ENCODE data around the gene NAA16.

NAA16 gene

GRCh38 chr13:41394166-41394565 is 83.1 kb downstream of the NAA16 start:
- DNase-seq (ENCODE audit: low read depth), result peak; percentile 13
- TF ChIP-seq POLR2A (IDR thresholded peaks at IDR 0.05; ENCODE audit: extremely low read depth, insufficient read length) (no peak), MAX (IDR thresholded peaks at IDR 0.05; ENCODE audit: low read depth, low read length) (no peak), MYC (IDR thresholded peaks at IDR 0.05; ENCODE audit: low read depth, low read length) (no peak)
- TF ChIP-seq, protein P1, sequence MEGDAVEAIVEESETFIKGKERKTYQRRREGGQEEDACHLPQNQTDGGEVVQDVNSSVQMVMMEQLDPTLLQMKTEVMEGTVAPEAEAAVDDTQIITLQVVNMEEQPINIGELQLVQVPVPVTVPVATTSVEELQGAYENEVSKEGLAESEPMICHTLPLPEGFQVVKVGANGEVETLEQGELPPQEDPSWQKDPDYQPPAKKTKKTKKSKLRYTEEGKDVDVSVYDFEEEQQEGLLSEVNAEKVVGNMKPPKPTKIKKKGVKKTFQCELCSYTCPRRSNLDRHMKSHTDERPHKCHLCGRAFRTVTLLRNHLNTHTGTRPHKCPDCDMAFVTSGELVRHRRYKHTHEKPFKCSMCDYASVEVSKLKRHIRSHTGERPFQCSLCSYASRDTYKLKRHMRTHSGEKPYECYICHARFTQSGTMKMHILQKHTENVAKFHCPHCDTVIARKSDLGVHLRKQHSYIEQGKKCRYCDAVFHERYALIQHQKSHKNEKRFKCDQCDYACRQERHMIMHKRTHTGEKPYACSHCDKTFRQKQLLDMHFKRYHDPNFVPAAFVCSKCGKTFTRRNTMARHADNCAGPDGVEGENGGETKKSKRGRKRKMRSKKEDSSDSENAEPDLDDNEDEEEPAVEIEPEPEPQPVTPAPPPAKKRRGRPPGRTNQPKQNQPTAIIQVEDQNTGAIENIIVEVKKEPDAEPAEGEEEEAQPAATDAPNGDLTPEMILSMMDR (IDR thresholded peaks at IDR 0.05; ENCODE audit: low read depth, low read length), result no peak
- no peak overlapping the region for H3K4me3 ChIP-seq (ENCODE audit: low read depth, low read length)

DNA sequence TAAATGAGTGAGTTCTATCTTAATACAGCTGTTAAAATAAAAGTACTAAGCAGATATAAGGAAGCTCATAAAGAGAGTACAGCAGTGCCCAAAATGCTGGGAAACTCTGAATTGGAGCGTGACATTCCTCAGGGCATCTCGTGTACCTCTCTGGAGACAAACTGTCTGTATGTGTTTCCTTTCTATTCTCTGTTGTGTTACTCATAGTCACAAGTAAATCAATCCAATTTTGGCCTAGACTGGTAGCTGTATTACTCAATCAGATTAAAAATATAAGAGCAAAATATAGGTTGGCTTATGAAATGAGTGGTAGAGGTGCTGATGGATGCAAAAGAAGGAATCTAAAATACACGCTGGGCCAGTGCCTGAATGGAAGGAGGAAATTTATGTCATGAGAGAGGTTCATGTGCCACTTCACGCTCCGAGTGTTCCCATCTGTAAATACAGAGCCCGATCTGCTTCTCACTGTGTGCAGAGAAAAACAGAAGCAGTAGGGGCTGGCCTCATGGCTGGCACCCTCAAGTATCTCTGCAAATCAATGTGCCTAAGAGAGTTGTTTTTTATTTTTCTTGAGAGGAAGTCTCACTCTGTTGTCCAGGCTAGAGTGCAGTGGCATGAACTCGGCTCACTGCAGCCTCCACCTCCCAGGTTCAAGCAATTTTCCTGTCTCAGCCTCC is 87.6 kb downstream of the NAA16 start:
- DNase-seq (ENCODE audit: low read depth), result no peak
- TF ChIP-seq POLR2A (IDR thresholded peaks at IDR 0.05; ENCODE audit: extremely low read depth, insufficient read length) (no peak), MAX (IDR thresholded peaks at IDR 0.05; ENCODE audit: low read depth, low read length) (no peak), MYC (IDR thresholded peaks at IDR 0.05; ENCODE audit: low read depth, low read length) (no peak)
- TF ChIP-seq, protein P1 (IDR thresholded peaks at IDR 0.05; ENCODE audit: low read depth, low read length), result no peak
- no peak overlapping the region for H3K4me3 ChIP-seq (ENCODE audit: low read depth, low read length)

- no peak for TF ChIP-seq MYC (IDR thresholded peaks at IDR 0.05; ENCODE audit: low read depth, low read length)
- TF ChIP-seq, protein P1 (IDR thresholded peaks at IDR 0.05; ENCODE audit: low read depth, low read length), result no peak
- no peak for TF ChIP-seq POLR2A (IDR thresholded peaks at IDR 0.05; ENCODE audit: extremely low read depth, insufficient read length)
- TF ChIP-seq MAX (IDR thresholded peaks at IDR 0.05; ENCODE audit: low read depth, low read length), result no peak
- no peak overlapping the region for H3K4me3 ChIP-seq (ENCODE audit: low read depth, low read length)
- DNase-seq (ENCODE audit: low read depth), result peak; percentile 48
Observed at GRCh38 chr13:41401366-41401765, 90.3 kb downstream of the NAA16 start.

DNA sequence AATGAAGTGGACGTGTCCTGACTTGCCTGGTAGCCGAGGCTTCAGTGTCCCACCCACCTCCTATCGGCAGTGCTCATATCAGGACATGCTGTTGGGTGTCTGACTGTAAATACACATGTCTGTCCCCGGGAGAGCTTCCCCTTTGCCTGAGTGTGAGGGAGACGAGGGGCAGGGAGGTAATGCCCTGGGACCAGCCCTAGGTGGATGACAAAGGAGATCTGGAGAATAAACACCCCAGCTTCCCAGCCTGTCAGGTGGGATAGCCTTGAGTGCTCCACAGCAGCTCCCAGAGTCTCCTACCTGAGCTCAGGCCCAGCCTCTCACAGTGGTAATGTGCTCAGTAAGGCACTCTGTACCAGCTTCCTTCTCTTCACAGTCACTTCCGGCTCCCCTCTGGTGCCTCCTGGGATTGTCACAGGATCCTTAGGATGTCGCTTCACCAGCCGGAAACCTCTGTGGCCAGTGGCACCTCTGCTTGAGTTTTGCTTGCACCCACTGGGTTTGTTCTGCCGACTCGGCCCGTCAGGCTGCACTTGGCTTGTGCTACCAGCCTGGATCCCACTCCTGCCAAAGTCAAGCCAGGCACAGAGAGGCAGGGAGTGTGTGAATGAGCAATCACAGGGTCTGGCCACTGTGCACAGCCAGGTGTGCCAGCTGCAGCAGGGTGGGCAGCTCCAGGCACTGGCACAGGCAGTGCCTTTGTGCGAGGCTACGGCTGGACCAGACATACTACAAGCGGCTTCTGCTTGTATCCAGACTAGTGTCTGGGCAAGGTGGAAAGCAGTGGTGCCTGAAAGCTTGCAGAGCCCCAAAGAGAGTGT is 91.8 kb downstream of the NAA16 start:
- no peak overlapping the region for H3K4me3 ChIP-seq (ENCODE audit: low read depth, low read length)
- peak; percentile 21 for DNase-seq (ENCODE audit: low read depth)
- no peak for TF ChIP-seq MAX (IDR thresholded peaks at IDR 0.05; ENCODE audit: low read depth, low read length)
- no peak for TF ChIP-seq POLR2A (IDR thresholded peaks at IDR 0.05; ENCODE audit: extremely low read depth, insufficient read length)
- TF ChIP-seq, protein P1 (IDR thresholded peaks at IDR 0.05; ENCODE audit: low read depth, low read length), result no peak
- TF ChIP-seq MYC (IDR thresholded peaks at IDR 0.05; ENCODE audit: low read depth, low read length), result no peak

- DNase-seq (ENCODE audit: low read depth), result no peak
- no peak overlapping the region for H3K4me3 ChIP-seq (ENCODE audit: low read depth, low read length)
- no peak for TF ChIP-seq POLR2A (IDR thresholded peaks at IDR 0.05; ENCODE audit: extremely low read depth, insufficient read length)
- no peak for TF ChIP-seq MAX (IDR thresholded peaks at IDR 0.05; ENCODE audit: low read depth, low read length)
- TF ChIP-seq, protein P1 (IDR thresholded peaks at IDR 0.05; ENCODE audit: low read depth, low read length), result no peak
- no peak for TF ChIP-seq MYC (IDR thresholded peaks at IDR 0.05; ENCODE audit: low read depth, low read length)
Observed at GRCh38 chr13:41403983-41404382, 92.9 kb downstream of the NAA16 start.

Data from NB4 (cell line).